Astrocyte of the spinal cord (primary cell): ENCODE data around the gene PSMD13.

Experiments
- DNase-seq: peaks from one replicate; pipeline ENCODE4 v3.0.0; 2011; ENCODE audit warnings: low read depth, low spot score
- H3K4me3 ChIP-seq: 2 replicates; pipeline ENCODE4 v1.5.1; 2011; ENCODE audit warnings: low read depth, mild to moderate bottlenecking, low read length, moderate library complexity
- in situ Hi-C: cut with HindIII; loops from 2 replicates; pipeline ENCODE4 v1.10.0; 2017; ENCODE audit warnings: low sequenced_read_pairs
- TF ChIP-seq, protein P1 (sequence below): IDR thresholded peaks from 2 replicates; pipeline ENCODE4 v1.5.1; 2012; ENCODE audit warnings: low read depth, mild to moderate bottlenecking, low read length, inconsistent platforms

Gene PSMD13

DNA sequence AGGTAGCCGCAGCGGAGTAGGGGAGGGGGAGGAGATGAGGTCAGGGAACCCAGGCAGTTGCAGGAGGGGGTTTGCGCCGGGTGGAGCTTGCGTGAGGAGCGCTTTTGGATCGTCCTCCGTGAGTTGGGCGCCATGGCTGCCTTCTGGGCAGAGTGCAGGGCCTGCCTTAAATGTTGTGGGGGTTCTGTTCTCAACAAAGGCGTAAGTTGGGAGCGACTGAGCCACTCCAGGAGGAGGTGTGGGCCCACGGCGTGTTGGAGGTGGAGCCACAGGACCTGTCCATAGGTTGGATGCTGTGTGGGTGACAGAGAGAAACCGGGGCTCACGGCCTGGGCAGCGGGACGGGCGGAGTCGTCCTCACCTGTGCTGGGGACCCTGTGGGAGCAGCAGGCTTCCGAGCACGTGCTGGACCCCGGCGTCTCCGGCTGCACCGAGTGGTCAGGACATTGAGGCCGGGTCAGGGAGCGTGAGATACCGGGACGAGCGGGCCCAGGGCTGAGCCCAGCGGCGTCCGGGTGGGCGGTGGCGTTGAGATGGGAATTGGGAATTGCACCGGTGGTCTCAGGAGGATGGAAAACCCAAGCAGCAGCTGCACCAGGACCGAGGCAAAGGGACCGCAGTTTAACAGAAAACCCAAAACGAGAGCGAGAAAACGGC is 51.2 kb downstream of the PSMD13 start:
- peak overlapping the region; percentile 43 for H3K4me3 ChIP-seq
- in situ Hi-C loops, result no loop called here
- no peak for DNase-seq
- TF ChIP-seq, protein P1, sequence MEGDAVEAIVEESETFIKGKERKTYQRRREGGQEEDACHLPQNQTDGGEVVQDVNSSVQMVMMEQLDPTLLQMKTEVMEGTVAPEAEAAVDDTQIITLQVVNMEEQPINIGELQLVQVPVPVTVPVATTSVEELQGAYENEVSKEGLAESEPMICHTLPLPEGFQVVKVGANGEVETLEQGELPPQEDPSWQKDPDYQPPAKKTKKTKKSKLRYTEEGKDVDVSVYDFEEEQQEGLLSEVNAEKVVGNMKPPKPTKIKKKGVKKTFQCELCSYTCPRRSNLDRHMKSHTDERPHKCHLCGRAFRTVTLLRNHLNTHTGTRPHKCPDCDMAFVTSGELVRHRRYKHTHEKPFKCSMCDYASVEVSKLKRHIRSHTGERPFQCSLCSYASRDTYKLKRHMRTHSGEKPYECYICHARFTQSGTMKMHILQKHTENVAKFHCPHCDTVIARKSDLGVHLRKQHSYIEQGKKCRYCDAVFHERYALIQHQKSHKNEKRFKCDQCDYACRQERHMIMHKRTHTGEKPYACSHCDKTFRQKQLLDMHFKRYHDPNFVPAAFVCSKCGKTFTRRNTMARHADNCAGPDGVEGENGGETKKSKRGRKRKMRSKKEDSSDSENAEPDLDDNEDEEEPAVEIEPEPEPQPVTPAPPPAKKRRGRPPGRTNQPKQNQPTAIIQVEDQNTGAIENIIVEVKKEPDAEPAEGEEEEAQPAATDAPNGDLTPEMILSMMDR, result no peak

DNA sequence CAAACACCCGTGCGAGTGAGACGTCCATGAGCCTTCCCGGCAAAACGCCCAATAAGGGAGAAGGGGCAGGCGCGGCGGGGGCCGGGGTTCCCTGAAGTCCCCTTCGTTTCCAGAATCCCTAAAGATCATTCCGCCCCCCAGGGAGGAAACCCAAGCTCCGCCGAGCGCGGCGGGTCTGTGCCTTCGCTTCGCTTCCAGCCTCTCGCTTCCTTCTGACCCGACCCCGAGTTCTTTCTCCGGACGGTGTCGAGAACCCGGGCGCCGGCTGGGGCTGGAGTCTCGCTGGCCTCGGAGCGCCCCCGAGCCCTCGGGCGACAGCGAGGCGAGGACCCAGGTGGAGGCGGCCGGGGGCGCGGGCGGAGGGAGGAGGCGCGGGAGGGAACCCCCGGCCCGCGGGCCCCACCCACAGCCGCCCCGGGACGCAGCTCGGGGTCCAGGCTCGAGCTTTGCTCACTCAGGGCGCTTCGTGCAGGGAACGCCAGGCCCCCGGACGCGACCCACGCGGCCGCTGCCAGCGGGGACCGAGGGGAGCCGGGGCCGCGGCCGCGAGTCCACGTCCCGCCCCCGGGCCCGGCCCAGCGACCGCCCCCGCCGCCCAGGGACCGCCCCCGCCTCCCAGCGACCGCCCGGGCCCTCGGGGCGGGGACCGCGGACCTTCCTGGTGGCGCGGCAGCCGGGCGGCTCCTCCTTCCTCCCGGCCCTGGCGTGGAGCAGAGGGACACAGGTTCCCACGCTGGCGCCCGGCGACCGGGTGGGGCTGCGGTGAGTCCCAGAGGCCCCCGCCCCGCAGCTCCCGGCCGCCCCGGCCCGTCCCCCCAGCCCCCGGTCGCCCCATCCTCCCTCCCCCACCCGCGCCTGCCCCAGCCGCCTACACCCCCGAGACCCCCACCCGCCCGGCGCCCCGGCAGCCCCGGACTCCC is 52.0 kb downstream of the PSMD13 start, which contains the start of gene PGGHG:
TSS of gene PGGHG (plus strand) at position 649 of the 920 bp plus-strand sequence. CDS start 691 bp downstream, outside the sequence.
- TF ChIP-seq, protein P1, result no peak
- DNase-seq, result no peak
- in situ Hi-C loops, result no loop called here
- H3K4me3 ChIP-seq, result peak within 1 kb of the TSS; percentile 43

DNA sequence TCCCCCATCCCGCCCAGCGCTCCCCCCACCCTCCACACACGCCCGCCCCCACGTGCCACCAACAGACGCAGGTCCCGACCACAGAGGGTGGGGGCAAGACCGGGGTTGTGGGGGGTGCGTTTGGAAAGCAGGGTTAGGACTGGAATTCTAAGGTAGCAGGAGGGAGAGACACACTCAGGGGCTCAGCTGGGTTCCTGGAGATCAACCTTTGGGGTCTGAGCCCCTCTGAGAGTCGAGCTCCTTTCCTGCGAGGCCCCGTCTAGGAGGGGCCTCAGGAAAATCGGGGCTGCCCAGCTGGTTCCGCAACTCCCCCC is 52.6 kb downstream of the PSMD13 start:
- peak overlapping the region; percentile 37 for H3K4me3 ChIP-seq
- TF ChIP-seq, protein P1, result no peak
- DNase-seq, result no peak
- in situ Hi-C loops, result no loop called here

DNA sequence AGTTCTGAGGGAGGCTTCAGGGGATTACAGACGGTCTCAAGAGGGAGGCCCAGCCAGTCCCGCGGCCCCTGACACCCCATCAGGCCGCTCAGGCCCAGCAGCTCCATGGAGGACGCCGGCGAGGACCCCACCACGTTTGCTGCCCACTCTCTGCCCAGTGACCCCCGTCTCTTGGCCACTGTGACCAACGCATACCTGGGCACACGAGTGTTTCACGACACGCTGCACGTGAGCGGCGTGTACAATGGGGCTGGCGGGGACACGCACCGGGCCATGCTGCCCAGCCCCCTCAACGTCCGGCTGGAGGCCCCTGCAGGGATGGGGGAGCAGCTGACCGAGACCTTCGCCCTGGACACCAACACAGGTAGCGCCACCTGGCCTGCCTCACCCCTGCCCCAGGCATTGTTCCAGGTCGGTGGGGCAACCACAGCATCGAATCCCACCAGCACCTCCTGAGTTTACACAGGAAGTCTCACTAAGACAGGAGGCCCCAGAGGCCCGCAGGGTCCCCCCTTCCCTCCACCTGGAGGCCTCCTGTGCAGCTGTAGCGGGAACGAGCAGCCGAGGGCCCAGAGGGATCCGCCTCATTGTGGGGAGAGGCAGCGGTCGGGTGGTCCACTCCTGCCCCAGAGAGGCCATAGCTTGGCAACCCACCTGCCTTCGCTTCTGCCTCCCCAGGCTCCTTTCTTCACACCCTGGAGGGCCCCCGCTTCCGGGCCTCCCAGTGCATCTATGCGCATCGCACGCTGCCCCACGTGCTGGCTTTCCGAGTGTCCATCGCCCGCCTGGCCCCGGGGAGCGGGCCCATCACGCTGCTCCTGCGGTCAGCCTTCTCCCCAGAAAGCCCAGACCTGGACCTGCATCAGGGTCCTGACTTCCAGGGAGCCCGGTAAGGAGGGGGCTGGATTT is 53.2 kb downstream of the PSMD13 start:
- in situ Hi-C loops, result no loop called here
- TF ChIP-seq, protein P1, result no peak
- H3K4me3 ChIP-seq, result peak overlapping the region; percentile 37
- no peak for DNase-seq

DNA sequence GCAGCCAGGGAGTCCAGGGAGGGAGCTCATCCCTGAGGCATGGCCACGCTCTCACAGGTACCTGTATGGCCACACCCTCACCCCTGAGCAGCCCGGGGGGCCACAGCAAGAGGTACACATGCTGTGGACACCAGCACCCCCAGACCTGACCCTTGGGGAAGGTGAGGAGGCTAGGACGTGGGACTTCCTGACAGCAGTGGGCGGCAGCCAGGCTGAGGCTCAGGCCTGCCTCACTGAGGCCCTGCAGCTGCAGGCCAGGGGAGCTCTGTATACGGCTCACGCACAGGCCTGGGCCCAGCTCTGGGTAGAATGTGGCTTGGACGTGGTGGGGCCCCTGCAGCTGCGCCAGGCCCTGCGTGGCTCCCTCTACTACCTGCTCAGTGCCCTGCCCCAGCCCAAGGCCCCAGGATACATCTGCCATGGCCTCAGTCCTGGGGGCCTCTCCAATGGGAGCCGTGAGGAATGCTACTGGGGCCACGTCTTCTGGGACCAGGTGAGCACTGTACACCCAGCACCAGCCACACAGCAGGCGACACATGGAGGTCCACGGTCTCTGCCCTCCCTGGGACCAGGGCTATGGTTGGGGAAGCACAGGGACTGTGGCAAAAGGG is 54.0 kb downstream of the PSMD13 start:
- no peak for DNase-seq
- in situ Hi-C loops, result no loop called here
- TF ChIP-seq, protein P1, result no peak
- H3K4me3 ChIP-seq, result no peak overlapping the region
